ENCODE results near the gene FNBP1.
"Not testable (repeated sequence)": the region's sequence is repeated elsewhere in the genome, so short reads cannot be mapped to it uniquely, and the experiment has no call there.

Gene FNBP1

DNA sequence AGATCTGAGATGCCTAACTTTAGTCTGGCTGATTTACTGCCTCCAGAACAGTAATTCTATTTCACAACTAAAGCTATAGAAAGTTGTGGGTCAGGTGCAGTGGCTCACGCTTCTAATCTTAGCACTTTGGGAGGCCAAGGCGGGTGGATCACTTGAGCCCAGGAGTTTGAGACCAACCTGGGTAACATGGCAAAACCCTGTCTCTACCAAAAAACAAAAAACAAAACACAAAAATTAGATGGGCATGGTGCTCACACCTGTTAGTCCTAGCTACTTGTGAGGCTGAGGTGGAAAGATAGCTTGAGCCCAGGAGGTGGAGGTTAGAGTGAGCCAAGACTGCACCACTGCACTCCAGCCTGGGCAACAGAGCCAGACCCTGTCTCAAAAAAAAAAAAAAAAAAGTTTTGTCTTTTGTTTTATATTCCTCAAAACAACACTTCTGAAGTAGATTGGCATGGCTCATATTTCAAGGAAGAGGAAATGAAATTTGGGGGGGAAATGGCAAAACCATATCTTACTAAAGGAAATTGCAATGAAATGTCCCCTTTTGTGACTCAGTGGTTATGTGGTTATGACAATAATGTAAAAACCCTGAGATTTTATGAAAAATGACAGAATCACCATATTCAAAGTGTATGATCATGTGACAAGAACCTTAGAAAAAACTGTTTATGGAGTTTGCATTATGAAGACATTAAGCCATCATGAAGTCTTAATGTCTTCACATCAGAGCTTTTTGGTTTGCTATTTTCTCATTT lies 16.2 kb downstream of the FNBP1 start:
- POLR2A ChIA-PET = interaction anchor here (1.2 to 1.6 kb wide), 2 partner anchors 9 to 18 kb away, joined by 3 read pairs; no protein-coding TSS in a partner anchor
- CTCF ChIA-PET = interaction anchor here (0.6 to 0.7 kb wide), 2 partner anchors 140 to 193 kb away, joined by 3 to 4 read pairs; no protein-coding TSS in a partner anchor
- TF ChIP-seq ARNT (IDR thresholded peaks at IDR 0.05) (no peak), FOXM1 (IDR thresholded peaks at IDR 0.05; ENCODE audit: borderline replicate concordance) (no peak), CTBP1 (IDR thresholded peaks at IDR 0.05; ENCODE audit: borderline replicate concordance) (no peak), SP1 (IDR thresholded peaks at IDR 0.05) (no peak), ZNF384 (IDR thresholded peaks at IDR 0.05) (no peak), FOXA1 (IDR thresholded peaks at IDR 0.05) (no peak), ELF4 (IDR thresholded peaks at IDR 0.05) (no peak), L3MBTL2 (conservative IDR thresholded peaks at IDR 0.05) (no peak), TARDBP (IDR thresholded peaks at IDR 0.05) (no peak), LEF1 (IDR thresholded peaks at IDR 0.05; ENCODE audit: borderline replicate concordance) (no peak), HDGF (IDR thresholded peaks at IDR 0.05; ENCODE audit: borderline replicate concordance) (no peak), BHLHE40 (IDR thresholded peaks at IDR 0.05; ENCODE audit: borderline replicate concordance) (no peak), SUZ12 (IDR thresholded peaks at IDR 0.05) (no peak), NFRKB (IDR thresholded peaks at IDR 0.05) (no peak), FOXK2 (IDR thresholded peaks at IDR 0.05) (no peak)
- TF ChIP-seq, protein P1, sequence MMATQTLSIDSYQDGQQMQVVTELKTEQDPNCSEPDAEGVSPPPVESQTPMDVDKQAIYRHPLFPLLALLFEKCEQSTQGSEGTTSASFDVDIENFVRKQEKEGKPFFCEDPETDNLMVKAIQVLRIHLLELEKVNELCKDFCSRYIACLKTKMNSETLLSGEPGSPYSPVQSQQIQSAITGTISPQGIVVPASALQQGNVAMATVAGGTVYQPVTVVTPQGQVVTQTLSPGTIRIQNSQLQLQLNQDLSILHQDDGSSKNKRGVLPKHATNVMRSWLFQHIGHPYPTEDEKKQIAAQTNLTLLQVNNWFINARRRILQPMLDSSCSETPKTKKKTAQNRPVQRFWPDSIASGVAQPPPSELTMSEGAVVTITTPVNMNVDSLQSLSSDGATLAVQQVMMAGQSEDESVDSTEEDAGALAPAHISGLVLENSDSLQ (IDR thresholded peaks at IDR 0.05) = no peak
- DNase-seq (ENCODE audit: extremely low spot score) = no peak

DNA sequence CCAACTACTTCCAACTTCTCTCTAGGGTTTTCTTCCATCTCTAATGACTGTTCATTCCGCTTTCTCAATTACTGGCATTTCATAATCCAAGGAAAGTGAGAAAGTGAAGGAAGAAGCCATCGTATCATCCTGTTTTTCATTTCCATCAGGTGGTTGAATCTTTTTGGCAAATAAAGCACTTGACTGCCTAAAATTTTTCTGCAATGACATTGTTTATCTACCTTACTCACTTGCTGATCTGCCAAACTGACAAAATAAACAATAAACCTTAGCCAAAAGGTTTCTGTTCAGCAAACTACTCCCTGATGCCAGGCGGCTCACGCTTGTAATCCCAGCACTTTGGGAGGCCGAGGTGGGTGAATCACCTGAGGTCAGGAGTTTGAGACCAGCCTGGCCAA lies 18.4 kb downstream of the FNBP1 start:
- TF ChIP-seq SUZ12 (IDR thresholded peaks at IDR 0.05) (no peak), L3MBTL2 (conservative IDR thresholded peaks at IDR 0.05) (no peak), SP1 (IDR thresholded peaks at IDR 0.05) (no peak), BHLHE40 (IDR thresholded peaks at IDR 0.05; ENCODE audit: borderline replicate concordance) (no peak)
- ChIA-PET CTCF (no interaction called here), POLR2A (no interaction called here)
- no peak for DNase-seq (ENCODE audit: extremely low spot score)

DNA sequence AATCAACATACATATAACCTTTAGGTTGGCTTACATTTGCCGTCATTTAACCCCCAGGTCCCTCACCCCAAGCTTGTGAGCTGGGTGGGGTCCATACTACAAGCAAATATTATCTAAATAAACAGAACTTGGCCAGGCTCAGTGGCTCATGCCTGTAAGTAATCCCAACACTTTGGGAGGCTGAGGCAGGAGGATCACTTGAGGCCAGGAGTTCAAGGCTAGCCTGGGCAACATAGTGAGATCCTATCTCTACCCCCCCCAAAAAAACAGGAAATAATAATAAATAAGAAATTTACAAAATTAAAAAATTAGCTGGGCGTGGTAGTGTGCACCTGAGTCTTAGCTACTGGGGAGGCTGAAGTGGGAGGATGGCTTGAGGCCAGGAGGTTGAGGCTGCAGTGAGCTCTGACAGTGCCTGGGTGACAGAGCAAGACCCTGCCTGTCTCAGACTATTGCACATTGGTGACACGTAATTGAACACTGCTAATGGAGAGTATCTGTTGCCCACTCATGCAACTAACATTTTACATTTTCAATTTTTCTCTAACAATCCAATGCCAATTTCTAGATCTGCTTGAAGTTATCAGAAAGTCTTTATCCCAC lies 18.9 kb downstream of the FNBP1 start:
- POLR2A ChIA-PET = no interaction called here
- DNase-seq (ENCODE audit: extremely low spot score) = no peak
- TF ChIP-seq LEF1 (IDR thresholded peaks at IDR 0.05; ENCODE audit: borderline replicate concordance) = no peak
- TF ChIP-seq L3MBTL2 (conservative IDR thresholded peaks at IDR 0.05) = no peak
- no peak for TF ChIP-seq BHLHE40 (IDR thresholded peaks at IDR 0.05; ENCODE audit: borderline replicate concordance)
- no peak for TF ChIP-seq CTBP1 (IDR thresholded peaks at IDR 0.05; ENCODE audit: borderline replicate concordance)
- TF ChIP-seq TARDBP (IDR thresholded peaks at IDR 0.05) = no peak
- no peak for TF ChIP-seq FOXK2 (IDR thresholded peaks at IDR 0.05)
- no peak for TF ChIP-seq SP1 (IDR thresholded peaks at IDR 0.05)
- TF ChIP-seq FOXA1 (IDR thresholded peaks at IDR 0.05) = no peak
- CTCF ChIA-PET = no interaction called here

DNA sequence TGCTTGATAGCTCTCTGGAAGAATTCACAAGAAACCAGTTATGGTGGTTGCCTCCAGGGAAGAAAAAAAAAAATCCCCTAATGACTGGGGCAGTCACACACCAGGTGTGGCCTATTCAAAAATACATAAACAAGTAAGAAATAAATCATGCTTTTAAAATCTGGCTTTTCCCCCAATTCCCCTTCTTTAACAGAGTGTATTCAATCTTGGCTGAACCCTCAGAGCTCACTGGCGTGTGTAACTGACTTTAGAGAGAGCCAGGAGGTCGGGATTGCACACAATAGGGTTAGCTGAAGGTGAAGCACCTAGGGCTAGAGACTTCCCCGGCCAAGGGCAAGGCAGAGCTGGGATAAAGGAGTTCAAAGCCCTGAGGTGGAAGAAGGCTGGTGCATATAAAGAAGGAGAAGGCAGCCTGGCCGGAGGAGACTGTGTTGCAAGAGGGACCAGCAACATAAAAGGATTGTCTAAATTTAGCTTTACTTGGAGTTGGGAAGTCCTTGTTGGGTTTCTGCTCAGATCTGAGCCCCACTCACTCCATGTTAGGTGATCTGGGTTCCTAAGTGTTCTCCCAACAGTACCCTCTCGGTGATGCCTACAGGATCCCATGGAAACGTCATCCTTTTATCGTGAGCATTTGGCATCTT lies 19.7 kb downstream of the FNBP1 start:
- ChIA-PET CTCF (no interaction called here), POLR2A (interaction anchor here (0.6 kb wide), 1 partner anchor 57 kb away, joined by 3 read pairs; no protein-coding TSS in a partner anchor)
- TF ChIP-seq CTBP1 (IDR thresholded peaks at IDR 0.05; ENCODE audit: borderline replicate concordance) = no peak
- no peak for TF ChIP-seq BHLHE40 (IDR thresholded peaks at IDR 0.05; ENCODE audit: borderline replicate concordance)
- TF ChIP-seq ARNT (IDR thresholded peaks at IDR 0.05) = no peak
- no peak for TF ChIP-seq SUZ12 (IDR thresholded peaks at IDR 0.05)
- no peak for TF ChIP-seq HDGF (IDR thresholded peaks at IDR 0.05; ENCODE audit: borderline replicate concordance)
- TF ChIP-seq FOXK2 (IDR thresholded peaks at IDR 0.05) = no peak
- TF ChIP-seq, protein P1 (IDR thresholded peaks at IDR 0.05) = no peak
- no peak for TF ChIP-seq ZNF384 (IDR thresholded peaks at IDR 0.05)
- no peak for TF ChIP-seq LEF1 (IDR thresholded peaks at IDR 0.05; ENCODE audit: borderline replicate concordance)
- no peak for TF ChIP-seq SP1 (IDR thresholded peaks at IDR 0.05)
- no peak for TF ChIP-seq NFRKB (IDR thresholded peaks at IDR 0.05)
- no peak for TF ChIP-seq L3MBTL2 (conservative IDR thresholded peaks at IDR 0.05)
- no peak for TF ChIP-seq FOXA1 (IDR thresholded peaks at IDR 0.05)
- TF ChIP-seq FOXM1 (IDR thresholded peaks at IDR 0.05; ENCODE audit: borderline replicate concordance) = no peak
- TF ChIP-seq TARDBP (IDR thresholded peaks at IDR 0.05) = no peak
- TF ChIP-seq ELF4 (IDR thresholded peaks at IDR 0.05) = no peak
- no peak for DNase-seq (ENCODE audit: extremely low spot score)

DNA sequence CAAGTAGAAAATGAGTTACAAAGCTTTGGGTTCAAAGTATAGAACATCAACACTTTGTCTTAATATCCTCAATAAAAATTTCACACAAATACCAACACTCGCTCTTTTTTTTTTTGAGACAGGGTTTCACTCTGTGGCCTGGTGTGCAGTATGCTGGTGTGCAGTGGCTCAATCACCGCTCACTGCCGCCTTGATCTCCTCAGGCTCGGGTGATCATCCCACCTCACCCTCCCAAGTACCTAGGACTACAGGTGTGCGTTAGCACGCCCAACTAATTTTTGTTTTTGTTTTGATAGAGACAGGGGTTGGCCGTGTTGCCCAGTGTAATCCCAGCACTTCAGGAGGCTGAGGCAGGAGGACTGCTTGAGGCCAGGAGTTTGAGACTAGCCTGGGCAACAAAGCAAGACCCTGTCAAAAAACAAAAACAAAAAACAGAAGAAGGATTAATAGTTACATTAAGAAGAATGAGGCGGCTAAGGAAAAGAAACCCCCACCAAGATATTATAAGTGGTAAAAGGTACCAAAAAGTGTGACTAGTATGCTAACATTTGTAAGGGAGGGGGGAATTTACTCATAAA lies 20.3 kb downstream of the FNBP1 start:
- no peak for DNase-seq (ENCODE audit: extremely low spot score)
- TF ChIP-seq BHLHE40 (IDR thresholded peaks at IDR 0.05; ENCODE audit: borderline replicate concordance) = no peak
- POLR2A ChIA-PET = interaction anchor here (0.6 kb wide), 1 partner anchor 57 kb away, joined by 3 read pairs; no protein-coding TSS in a partner anchor
- CTCF ChIA-PET = no interaction called here

GRCh38 chr9:130021842-130022241 lies 21.1 kb downstream of the FNBP1 start:
- CTCF ChIA-PET; DNase-seq (ENCODE audit: extremely low spot score); POLR2A ChIA-PET: not testable (repeated sequence)
